Left forelimb (tissue), 1 donor: ENCODE results near the gene USH1G.
"Not testable (repeated sequence)": the region's sequence is repeated elsewhere in the genome, so short reads cannot be mapped to it uniquely, and the experiment has no call there.

Experiments used
- DNase-seq: peaks from one replicate; pipeline ENCODE4 v3.0.0-alpha.2; 2018; ENCODE audit warnings: low spot score

The USH1G gene

GRCh38 chr17:74930535-74931036 is 7.5 kb upstream of the USH1G start:
- DNase-seq, result no peak

- DNase-seq, result no peak
Measured at GRCh38 chr17:74928786-74929185, 5.7 kb upstream of the USH1G start.

GRCh38 chr17:74925242-74925641 is 2.2 kb upstream of the USH1G start:
- DNase-seq, result no peak

- DNase-seq, result no peak
Measured at GRCh38 chr17:74924250-74924948, 1.3 kb upstream of the USH1G start, which contains the start of gene OTOP2. Gene OTOP2 (plus strand): TSS chr17:74924273. CDS start chr17:74924633, 360 bp downstream.

- no peak for DNase-seq
Measured at GRCh38 chr17:74923538-74924249, 639 bp upstream of the USH1G start.

GRCh38 chr17:74922172-74922571 is 883 bp downstream of the USH1G start:
- no peak for DNase-seq

GRCh38 chr17:74921769-74922168 is 1.3 kb downstream of the USH1G start:
- no peak for DNase-seq

GRCh38 chr17:74921026-74921681 is 1.9 kb downstream of the USH1G start:
- no peak for DNase-seq

- DNase-seq, result no peak
Measured at GRCh38 chr17:74920642-74921025, 2.4 kb downstream of the USH1G start.

GRCh38 chr17:74920306-74920620 is 2.8 kb downstream of the USH1G start:
- DNase-seq, result no peak

GRCh38 chr17:74919440-74920305 is 3.4 kb downstream of the USH1G start:
- no peak for DNase-seq

- DNase-seq, result no peak
Measured at GRCh38 chr17:74918906-74919305, 4.1 kb downstream of the USH1G start.

GRCh38 chr17:74917430-74917829 is 5.6 kb downstream of the USH1G start:
- no peak for DNase-seq

- DNase-seq, result no peak
Measured at GRCh38 chr17:74916851-74917199, 6.2 kb downstream of the USH1G start.

GRCh38 chr17:74916136-74916850 is 6.8 kb downstream of the USH1G start:
- DNase-seq, result no peak

GRCh38 chr17:74911423-74911822 is 11.6 kb downstream of the USH1G start:
- not testable (repeated sequence) for DNase-seq

GRCh38 chr17:74909097-74909496 is 14.0 kb downstream of the USH1G start:
- DNase-seq, result not testable (repeated sequence)

GRCh38 chr17:74907012-74907411 is 16.0 kb downstream of the USH1G start:
- no peak for DNase-seq

GRCh38 chr17:74906214-74906793 is 16.8 kb downstream of the USH1G start:
- DNase-seq, result not testable (repeated sequence)

GRCh38 chr17:74904687-74905409 is 18.2 kb downstream of the USH1G start:
- DNase-seq, result no peak
